ENCODE data around the gene SLC31A1. TPM values are rescaled to one million over a fixed set of nuclear protein-coding genes. Genes with fewer than 3 reads are reported as not detected.

SLC31A1 gene
- total RNA-seq, 4 donors from 2014 or later, result 8.7 to 9.8 (median 9.4) TPM

- no peak for ATAC-seq
- Histone ChIP-seq H3K27me3 (no peaks in the 10 kb centered on the region), H3K36me3 (peaks cover 0 to 52% of the 10 kb centered on the region in 2 donors), H3K4me3 (no peak overlapping the region), H3K9me3 (no peaks in the 10 kb centered on the region), H3K27ac (no peak overlapping the region), H3K4me1 (no peaks in the 10 kb centered on the region)
- WGBS, 2 donors (ENCODE audit: low coverage in 1 of 2), result 100% methylated on average over 1 of the region's 1 CpG
- TF ChIP-seq EP300 (IDR thresholded peaks at IDR 0.05), result no peak
- no peak for TF ChIP-seq POLR2A (IDR thresholded peaks at IDR 0.05)
- TF ChIP-seq POLR2AphosphoS5 (IDR thresholded peaks at IDR 0.05), result no peak
- TF ChIP-seq CTCF (IDR thresholded peaks at IDR 0.05), result no peak
These were observed 33.6 kb downstream of the SLC31A1 start for GRCh38 chr9:113254991-113255390.

- no peak for ATAC-seq
- peaks cover 0 to 57% of the 10 kb centered on the region in 2 donors for H3K36me3 ChIP-seq
- WGBS, 2 donors (ENCODE audit: low coverage in 1 of 2), result 79 to 92% methylated on average over 6 of the region's 6 CpGs
- H3K27me3 ChIP-seq, result no peaks in the 10 kb centered on the region
- H3K27ac ChIP-seq, result no peak overlapping the region
- H3K4me3 ChIP-seq, result no peak overlapping the region
- H3K4me1 ChIP-seq, result no peaks in the 10 kb centered on the region
- no peaks in the 10 kb centered on the region for H3K9me3 ChIP-seq
- TF ChIP-seq POLR2A (IDR thresholded peaks at IDR 0.05) (no peak), CTCF (IDR thresholded peaks at IDR 0.05) (no peak), EP300 (IDR thresholded peaks at IDR 0.05) (no peak), POLR2AphosphoS5 (IDR thresholded peaks at IDR 0.05) (no peak)
These were observed 34.1 kb downstream of the SLC31A1 start for GRCh38 chr9:113255438-113255837.

- Histone ChIP-seq H3K4me1 (no peaks in the 10 kb centered on the region), H3K9me3 (no peaks in the 10 kb centered on the region), H3K36me3 (peaks cover 0 to 81% of the 10 kb centered on the region in 2 donors), H3K4me3 (no peak overlapping the region), H3K27me3 (no peaks in the 10 kb centered on the region), H3K27ac (no peak overlapping the region)
- 96 to 97% methylated on average over 3 of the region's 3 CpGs for WGBS, 2 donors (ENCODE audit: low coverage in 1 of 2)
- ATAC-seq, result no peak
- no peak for TF ChIP-seq POLR2AphosphoS5 (IDR thresholded peaks at IDR 0.05)
- no peak for TF ChIP-seq POLR2A (IDR thresholded peaks at IDR 0.05)
- TF ChIP-seq CTCF (IDR thresholded peaks at IDR 0.05), result no peak
- TF ChIP-seq EP300 (IDR thresholded peaks at IDR 0.05), result no peak
These were observed 36.5 kb downstream of the SLC31A1 start for GRCh38 chr9:113257863-113258262.

GRCh38 chr9:113258282-113258681 is 36.9 kb downstream of the SLC31A1 start:
- Histone ChIP-seq H3K27ac (no peak overlapping the region), H3K4me3 (no peak overlapping the region), H3K4me1 (no peaks in the 10 kb centered on the region), H3K27me3 (no peaks in the 10 kb centered on the region), H3K9me3 (no peaks in the 10 kb centered on the region), H3K36me3 (peaks cover 0 to 83% of the 10 kb centered on the region in 2 donors)
- ATAC-seq, result no peak
- TF ChIP-seq POLR2AphosphoS5 (IDR thresholded peaks at IDR 0.05) (no peak), CTCF (IDR thresholded peaks at IDR 0.05) (no peak), EP300 (IDR thresholded peaks at IDR 0.05) (no peak), POLR2A (IDR thresholded peaks at IDR 0.05) (no peak)
- 75 to 80% methylated on average over 1 of the region's 1 CpG for WGBS, 2 donors (ENCODE audit: low coverage in 1 of 2)

GRCh38 chr9:113261917-113262671 is 40.8 kb downstream of the SLC31A1 start:
- 60 to 100% methylated on average over 1 of the region's 1 CpG for WGBS, 2 donors (ENCODE audit: low coverage in 1 of 2)
- H3K4me3 ChIP-seq, result no peak overlapping the region
- H3K9me3 ChIP-seq, result no peaks in the 10 kb centered on the region
- no peak for ATAC-seq
- H3K36me3 ChIP-seq, result peaks cover 0 to 81% of the 10 kb centered on the region in 2 donors
- no peak overlapping the region for H3K27ac ChIP-seq
- no peaks in the 10 kb centered on the region for H3K27me3 ChIP-seq
- no peak for TF ChIP-seq POLR2AphosphoS5 (IDR thresholded peaks at IDR 0.05)
- no peak for TF ChIP-seq EP300 (IDR thresholded peaks at IDR 0.05)
- no peak for TF ChIP-seq POLR2A (IDR thresholded peaks at IDR 0.05)
- no peak for TF ChIP-seq CTCF (IDR thresholded peaks at IDR 0.05)
- H3K4me1 ChIP-seq, result no peaks in the 10 kb centered on the region
